NCI-H1105 treated with DMSO at 0.1 percent for 48 hours (cell line): ENCODE results near the gene AZU1.

Source experiments
- DNase-seq: peaks from one replicate; lab custom pipeline; 2025; lab: John Stamatoyannopoulos, UW

Gene AZU1

DNA sequence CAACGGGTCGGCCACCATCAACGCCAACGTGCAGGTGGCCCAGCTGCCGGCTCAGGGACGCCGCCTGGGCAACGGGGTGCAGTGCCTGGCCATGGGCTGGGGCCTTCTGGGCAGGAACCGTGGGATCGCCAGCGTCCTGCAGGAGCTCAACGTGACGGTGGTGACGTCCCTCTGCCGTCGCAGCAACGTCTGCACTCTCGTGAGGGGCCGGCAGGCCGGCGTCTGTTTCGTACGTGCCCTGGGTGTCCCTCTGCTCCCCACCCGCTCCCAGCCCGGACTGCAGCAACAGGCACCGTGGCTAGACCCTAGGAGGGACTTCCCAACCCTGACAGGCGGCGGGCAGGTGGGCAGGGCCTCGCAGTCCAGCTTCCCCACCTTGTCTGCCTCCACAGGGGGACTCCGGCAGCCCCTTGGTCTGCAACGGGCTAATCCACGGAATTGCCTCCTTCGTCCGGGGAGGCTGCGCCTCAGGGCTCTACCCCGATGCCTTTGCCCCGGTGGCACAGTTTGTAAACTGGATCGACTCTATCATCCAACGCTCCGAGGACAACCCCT is 28.0 kb downstream of the AZU1 start:
- DNase-seq, result no peak

DNA sequence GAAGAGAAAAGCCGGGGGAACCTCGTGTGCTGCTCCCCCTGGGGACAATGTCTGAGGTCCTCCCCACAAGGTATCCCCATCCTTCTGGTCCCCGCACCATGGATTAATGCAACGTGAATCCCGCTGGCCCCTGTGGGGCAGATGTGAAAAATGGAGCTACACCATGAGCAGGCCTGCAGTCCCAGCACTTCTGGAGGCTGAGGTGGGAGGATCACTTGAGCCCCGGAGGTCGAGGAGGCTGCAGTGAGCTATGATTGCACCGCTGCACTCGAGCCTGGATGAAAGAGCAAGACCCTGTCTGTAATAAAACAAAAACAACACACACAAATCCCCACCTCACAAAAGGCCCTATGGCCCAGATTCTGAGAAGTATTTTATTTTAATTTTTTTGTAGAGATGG is 30.6 kb downstream of the AZU1 start:
- no peak for DNase-seq

DNA sequence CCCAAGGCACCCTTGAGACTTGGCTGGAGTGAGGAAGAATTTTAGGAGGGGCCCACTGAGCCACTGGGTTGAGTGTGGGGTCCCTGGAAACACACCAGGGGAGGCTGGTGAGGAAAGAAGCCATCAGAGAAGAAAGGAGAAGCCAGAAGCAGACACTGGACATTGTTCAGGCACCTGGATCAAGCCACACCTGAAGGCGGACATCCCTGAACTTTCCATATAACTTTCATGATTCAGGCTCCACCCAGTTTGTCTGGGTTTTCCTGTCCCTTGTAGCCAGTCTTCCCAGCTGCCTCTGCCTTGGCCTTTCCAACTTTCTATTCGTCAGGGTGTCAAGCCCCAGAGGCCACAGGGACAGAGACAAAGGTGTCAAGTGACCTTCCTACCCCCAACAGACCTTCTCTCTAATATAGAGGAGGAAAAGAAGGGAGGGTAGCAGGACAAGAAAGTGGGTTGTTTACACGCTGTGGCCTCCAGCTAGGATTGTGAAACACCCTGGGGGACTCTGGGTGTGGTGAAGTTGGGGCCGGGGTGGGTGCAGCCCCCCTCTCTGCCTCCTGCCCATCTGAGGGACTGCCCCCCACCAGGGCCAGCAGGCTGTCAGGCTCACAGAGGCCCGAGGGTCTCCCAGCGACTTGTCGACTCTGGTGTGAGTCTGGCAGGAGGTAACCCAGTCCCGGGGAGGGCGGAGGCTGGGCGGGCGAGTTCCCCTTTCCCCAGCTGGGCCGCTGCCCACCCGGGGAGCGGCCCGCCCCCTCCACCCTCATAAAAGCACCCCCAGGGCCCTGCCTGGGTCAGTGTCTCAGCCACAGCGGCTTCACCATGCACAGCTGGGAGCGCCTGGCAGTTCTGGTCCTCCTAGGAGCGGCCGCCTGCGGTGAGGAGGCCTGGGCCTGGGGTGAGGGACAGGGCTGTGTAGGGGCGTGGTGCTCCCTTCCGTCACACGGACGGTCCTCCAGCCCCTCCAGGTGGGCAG is 31.5 kb downstream of the AZU1 start, which contains the start of gene CFD:
CFD (plus strand) TSS at position 797 of the 976 bp plus-strand sequence; CDS start at position 823, 26 bp downstream.
- DNase-seq, result no peak

DNA sequence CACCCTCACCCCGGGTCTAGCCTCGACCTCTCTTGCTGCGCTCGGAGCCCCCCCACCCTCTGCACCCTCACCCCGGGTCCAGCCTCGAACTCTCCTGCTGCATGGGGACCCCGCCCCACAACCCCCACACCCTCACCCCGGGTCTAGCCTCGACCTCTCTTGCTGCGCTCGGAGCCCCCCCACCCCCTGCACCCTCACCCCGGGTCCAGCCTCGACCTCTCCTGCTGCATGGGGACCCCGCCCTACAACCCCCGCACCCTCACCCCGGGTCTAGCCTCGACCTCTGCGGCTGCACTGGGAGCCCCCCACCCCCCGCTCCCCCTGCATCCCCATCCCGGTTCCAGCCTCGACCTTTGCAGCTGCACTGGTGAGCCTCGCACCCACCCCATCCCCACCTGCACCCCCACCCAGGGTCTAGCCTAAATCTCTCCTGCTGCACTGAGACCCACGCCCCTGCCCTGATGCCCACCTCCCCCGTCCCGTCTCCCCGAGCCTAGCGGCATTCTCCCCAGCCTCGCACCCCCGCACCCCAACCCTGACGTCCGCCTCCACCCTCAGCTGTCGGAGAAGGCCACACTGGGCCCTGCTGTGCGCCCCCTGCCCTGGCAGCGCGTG is 33.6 kb downstream of the AZU1 start:
- DNase-seq, result no peak

DNA sequence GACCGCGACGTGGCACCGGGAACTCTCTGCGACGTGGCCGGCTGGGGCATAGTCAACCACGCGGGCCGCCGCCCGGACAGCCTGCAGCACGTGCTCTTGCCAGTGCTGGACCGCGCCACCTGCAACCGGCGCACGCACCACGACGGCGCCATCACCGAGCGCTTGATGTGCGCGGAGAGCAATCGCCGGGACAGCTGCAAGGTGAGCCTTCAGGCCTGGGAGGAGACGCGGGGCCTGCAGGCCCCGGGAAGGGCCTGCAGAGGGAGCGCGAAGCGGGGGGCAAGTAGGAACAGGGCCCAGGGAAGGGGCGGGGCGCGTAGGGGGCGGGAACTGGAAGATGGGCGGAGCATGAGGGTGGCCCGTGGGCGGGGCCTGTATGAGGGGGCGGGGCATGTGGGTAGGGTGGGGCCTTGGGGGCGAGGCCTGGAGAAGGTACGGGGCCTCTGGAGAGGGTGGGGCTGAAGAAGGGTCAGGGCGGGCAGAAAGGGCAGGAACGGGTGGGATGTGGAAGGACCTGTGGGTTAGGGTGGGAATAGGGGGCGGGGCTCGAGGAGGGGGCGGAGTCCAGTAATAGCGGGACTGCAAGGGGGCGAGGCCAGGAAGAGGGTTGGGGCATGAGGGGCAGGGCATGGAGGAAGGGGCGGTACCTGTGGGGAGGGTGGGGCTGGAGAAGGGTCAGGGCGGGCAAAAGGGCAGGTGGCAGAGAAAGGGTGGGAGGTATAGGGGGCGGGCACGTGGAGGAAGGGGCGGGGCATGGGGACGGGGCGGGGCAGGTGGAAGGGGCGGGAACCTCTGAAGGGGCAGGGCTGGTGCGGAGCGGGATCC is 34.3 kb downstream of the AZU1 start:
- DNase-seq, result peak; percentile 31

DNA sequence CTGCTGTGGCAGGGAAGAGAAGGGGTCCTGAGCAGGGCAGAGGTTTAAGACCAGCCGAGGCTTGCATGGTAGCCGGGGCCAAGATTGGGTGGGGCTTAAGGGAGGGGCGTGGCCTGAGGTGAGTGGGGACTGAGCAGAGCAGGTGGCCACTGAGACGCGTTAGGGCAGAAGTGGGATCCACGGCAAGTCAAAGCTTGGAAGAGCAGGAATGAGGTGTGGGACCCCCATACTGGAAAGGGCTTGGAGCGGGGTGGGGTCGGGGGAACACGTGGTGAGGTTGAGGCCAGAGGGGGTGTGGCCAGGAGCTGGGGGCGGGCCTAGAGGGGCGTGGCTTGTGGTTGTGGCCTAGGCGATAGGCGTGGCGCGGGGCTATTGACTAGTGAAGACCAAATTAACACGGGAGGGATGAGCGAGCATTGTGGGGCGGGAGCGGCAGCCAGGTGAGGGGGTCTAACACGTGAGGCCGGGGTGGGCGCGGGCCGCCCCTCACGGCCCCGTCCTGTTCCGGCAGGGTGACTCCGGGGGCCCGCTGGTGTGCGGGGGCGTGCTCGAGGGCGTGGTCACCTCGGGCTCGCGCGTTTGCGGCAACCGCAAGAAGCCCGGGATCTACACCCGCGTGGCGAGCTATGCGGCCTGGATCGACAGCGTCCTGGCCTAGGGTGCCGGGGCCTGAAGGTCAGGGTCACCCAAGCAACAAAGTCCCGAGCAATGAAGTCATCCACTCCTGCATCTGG is 35.1 kb downstream of the AZU1 start:
- DNase-seq, result no peak

DNA sequence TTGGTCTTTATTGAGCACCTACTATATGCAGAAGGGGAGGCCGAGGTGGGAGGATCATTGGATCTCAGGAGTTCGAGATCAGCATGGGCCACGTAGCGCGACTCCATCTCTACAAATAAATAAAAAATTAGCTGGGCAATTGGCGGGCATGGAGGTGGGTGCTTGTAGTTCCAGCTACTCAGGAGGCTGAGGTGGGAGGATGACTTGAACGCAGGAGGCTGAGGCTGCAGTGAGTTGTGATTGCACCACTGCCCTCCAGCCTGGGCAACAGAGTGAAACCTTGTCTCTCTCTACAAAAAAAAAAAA is 35.6 kb downstream of the AZU1 start:
- DNase-seq, result no peak

DNA sequence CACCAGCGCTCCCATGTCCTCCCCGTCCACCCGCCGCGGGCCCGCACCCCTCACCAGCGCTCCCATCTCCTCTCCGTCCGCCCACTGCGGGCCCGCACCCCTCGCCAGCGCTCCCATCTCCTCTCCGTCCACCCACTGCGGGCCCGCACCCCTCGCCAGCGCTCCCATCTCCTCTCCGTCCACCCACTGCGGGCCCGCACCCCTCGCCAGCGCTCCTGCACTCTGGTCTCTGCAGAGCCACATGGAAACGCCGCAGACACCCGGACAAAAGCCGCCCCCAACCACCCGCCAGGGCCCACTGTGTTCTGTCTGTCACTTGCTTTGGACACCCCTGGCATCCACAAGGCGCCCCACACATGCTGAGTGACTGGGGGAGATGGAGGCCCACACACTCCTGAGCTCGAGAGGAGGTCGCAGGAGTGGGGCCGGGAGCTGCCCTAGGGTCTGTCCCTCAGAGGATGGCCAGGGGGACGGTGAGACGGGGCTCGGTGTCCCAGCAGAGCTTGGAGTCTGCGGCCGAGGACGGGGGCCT is 39.2 kb downstream of the AZU1 start:
- no peak for DNase-seq

DNA sequence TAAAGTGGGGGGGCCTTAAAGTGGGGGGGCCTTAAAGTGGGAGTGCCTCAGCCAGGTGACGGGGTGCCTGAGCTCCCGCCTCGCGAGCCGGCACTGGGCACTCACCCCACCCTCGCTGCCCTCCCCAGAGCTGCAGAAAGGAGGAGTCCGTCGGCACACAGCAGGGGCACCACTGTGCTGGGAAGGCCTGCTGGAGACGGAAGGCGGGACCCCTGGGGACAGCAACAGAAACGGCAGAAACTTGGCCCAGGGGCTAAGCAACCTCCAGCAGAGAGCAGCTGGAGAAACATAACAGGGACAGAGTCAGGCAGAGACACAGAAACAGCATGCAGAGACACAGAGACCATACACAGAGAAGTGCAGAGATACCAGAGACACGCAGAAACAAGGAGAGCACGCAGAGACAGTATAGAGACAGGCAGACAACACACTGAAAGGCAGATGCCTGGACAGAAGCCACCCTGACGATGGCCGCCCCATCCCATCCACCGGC is 39.7 kb downstream of the AZU1 start:
- DNase-seq, result no peak

DNA sequence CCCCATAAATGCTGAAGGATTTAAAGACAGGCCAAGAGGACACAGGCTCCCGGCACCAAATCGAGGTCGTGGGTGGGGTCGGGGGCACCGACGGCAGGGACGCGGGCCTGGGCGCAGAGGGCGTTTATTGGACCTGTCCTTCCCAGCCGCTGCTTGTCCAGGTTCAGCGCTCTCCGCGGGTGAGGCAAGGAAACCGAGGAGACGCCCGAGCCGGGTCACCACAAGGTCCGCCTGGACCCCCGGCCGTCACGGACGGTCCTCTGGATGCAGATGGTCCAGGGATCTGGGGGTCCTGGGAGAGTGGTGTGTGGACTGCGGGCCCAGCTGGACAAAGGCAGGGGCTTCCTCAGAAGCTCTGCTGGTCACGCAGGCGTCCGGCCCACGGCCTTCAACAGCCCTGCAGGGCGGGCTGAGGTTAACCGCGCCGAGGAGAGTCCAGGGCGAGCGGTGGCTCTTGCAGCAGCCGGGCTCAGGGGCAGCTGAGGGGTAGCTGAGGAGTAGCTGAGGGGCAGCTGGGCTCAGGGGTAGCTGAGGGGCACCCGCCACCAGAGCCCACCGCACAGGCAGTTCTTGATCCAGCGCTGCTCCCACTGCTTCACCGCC is 40.3 kb downstream of the AZU1 start:
- no peak for DNase-seq

DNA sequence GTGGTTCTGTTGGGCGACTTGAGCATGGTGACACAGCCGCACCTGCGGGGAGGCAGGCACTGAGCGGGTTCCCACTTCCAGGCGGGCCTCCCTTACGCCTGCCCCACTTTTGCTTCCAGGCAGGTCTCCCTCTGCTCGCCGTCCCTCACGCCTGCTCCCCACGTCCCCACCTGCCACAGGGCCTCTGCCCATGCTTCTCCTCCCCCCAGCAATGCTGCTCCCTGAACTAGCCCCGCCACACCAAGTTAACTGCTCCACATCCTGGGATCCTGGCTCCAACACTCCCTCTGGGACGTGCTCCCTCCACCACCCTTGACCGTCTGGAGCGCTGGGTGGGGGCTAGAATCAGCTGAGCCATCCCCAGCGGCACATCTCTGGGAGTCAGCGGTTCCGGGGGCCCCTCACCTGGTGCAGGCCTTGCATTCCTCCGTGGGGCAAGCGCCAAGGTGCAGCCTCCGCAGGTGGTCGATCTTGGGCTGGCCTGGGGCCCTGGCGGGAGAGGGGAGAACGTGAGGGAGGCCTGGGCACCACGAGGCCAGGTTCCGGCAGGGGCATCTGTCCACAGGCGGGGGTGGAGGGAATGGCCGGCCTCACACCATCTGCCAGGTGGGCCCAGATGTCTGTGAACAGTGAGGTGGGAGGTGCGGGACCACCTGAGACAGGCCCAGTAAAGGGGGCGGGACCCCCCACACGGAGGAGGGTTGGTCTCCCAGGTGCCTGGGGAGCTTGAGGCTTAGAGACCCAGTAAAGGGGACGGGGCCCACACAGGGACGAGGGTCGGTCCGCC is 41.0 kb downstream of the AZU1 start:
- no peak for DNase-seq

DNA sequence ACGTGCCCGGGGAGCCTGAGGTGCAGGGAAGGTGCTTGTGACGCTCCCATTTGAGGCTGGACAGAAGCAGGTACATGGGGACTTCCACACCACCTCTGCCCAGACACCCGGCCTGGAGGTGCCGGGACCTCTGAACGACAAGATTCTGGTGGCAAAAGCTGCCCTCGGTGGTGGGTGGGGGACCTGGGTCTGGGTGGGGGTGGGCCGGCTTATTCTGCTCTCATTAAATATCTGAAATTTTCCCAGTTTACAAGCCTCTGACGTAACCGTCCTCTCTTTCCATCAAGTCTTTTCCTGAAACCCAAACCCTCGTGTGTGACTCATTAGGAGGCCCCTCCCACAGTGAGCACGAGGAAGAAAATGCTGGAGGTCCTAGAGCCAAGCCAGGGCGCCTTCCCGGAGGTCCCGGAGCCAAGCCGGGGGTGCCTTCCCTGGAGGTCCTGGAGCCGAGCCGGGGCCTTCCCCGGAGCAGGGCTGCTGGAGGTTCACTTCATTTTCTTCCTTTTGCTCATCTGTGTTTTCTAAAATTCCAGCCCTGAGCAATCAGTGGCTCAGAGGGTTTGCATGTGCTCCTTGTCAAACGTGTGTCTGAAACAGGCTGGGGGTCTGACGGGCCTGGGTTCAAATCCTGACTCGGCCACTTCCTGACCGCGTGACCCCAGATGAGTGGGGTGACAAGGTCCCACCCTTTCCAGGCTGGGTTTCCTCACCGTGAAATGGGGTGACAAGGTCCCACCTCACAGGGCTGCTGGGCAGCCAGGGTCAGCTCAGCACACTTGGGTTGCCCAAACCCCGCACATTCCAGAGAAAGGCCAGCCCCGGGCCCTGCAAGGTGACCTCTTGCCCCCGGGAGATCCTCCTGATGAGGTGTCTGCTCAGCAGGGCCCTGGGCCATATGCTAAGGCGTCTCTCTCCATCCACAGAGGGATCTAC is 41.9 kb downstream of the AZU1 start:
- no peak for DNase-seq

DNA sequence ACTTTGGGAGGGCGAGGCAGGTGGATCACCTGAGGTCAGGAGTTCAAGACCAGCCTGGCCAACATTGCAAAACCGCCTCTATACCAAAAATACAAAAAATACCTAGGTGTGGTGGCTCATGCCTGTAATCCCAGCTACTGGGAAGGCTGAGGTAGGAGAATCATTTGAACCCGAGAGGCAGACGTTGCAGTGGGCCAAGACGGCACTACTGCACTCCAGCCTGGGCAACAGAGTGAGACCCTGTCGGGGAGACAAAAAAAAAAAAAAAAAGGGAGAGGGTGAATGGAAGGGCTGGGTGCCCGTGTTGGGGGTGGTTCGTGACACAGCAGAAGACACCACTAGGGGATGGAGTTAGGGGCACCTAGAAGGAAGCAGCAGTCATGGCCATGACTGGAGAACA is 42.7 kb downstream of the AZU1 start:
- no peak for DNase-seq

DNA sequence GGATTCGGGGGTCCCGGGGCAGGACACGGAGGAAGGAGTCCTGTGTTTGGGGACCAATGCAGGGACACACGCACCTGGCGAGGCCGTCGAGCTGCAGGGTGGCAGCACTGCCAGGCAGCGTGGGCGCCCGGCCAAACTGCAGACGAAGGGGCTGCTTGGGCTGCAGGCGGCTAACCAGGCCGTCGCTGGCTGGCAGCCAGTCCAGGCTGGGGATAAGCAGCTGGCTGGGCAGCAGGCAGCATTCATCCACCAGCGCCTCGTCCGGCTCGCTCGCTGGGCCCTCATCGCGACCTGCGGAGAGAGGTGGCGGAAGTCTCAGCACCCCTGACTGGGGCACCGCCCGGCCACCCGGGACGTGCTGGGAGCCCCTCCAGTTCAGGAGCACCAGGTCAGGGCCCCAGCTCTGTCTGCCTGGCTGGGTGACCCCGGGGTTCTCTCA is 43.3 kb downstream of the AZU1 start:
- DNase-seq, result peak; percentile 30

DNA sequence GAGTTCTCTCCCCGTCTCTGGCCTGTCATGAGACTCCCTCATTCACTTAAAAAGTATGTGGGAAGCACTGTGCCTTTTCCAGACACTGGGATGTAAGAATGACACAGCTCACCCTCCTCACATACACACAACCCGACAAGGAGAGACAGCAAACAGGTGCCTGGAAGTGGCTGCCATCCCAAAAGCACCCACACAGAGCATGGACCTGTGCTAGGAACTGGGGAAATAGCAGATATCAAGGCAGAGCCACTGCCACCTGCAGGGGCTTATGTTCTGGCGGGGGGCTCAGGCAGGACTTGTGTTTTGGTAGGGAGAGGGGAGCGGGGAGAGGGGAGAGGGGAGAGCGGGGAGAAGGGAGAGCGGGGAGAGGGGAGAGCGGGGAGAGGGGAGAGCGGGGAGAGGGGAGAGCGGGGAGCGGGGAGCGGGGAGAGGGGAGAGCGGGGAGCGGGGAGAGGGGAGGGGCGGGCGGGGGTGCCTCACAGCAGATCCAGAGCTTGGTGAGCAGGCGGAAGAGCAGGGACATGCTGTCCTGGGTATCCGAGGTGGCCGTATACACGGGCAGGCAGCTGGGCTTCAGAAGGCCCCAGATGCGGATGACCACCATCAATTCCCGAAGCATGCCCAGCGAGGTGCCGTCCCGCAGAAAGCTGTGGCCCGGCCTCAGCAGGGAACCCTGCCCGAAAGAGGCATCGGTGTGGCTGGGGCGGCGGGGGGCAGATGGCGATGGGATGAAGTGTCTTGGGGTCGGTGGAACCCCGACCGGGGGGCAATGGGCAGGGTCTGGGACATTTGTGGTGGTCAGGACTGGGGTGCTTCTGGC is 44.0 kb downstream of the AZU1 start:
- DNase-seq, result peak; percentile 30

DNA sequence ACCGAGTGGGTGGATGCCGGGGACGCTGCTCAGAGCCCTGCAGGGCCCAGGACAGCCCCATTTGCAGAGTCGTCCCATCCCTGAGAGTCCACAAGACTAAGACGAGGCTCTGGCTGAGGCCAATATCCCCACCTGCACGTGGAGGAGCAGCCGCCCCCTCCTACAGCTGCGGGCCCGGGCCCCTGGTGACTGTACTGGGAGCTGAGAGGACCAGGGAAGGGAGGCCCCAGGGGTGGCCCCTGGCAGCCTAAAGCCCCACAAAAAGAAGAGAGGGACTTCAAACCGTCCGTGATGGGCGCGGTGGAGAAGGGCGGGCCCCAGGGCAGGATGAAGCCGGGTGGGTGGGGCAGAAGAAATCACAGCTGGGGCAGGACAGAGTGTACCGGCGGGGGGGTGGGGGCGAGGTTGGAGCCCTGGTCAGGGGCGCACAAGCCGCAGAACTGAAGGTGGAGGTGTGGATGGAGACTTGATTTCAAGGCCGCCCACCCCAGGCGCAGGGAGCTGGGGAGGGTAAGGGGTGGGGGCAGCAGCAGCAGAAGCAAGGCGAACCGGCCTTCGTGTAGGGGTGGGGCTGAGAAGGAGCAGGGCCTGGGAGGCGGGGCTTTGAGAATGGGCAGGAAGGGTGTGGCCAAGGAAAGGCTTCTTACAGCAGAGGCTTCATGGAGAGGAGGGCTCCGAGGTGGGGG is 44.8 kb downstream of the AZU1 start:
- peak; percentile 65 for DNase-seq

DNA sequence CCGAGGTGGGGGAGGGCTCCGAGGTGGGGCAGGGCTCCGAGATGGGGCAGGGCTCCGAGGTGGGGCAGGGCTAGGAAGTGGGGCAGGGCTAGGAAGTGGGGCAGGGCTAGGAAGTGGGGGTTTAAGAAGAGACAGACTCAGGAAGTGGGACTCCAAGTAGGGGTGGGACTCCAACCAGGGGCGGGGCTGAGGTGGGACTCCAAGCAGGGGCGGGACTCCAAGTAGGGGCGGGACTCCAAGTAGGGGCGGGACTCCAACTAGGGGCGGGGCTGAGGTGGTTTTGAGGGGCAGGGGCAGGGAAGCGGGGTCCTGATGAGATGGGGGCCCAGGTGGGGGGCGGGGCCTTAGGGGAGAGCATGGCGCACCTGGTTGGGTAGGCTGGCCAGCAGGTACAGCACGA is 45.4 kb downstream of the AZU1 start:
- DNase-seq, result peak; percentile 13
